Measurements from ENCODE around the gene SESN3. TPM values are rescaled to one million over a fixed set of nuclear protein-coding genes. Genes with fewer than 3 reads are reported as not detected.
"Not testable (repeated sequence)": the region's sequence is repeated elsewhere in the genome, so short reads cannot be mapped to it uniquely, and the experiment has no call there.

Gene SESN3
- total RNA-seq, 2 experiments from 2014 or later, result 17.5 to 18.1 TPM

DNA sequence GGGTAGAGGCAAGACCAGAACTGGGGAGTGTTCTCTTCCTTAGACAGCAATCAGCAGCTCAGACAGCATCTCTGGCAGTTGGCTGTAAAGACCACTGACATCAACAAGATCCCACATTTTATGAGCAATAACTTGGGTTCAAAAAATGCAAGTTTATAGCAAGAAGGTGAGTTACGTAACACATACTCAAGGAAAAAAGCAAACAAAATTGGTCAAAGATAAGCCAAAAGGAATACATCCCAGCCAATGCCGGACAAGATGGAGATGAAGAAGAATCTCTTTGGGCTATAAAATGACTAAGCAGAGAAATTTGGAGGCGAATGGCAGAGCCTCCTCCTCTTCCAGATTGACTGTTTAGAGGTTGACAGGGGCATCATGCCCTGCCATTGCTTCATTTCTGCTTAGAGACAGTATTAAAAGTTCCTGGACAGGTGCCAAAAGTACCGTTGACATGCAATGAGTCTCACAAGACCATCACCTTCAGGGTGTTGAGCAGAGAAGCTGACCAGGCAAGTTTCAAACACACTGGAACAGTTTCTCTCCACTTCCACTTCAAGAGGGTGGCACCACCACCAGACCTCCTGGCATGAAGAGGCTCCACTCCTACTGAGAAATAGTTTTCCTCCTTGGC, 85.5 kb downstream of the SESN3 start:
- CTCF ChIA-PET, result interaction anchor here (0.6 to 7.5 kb wide), 4 partner anchors 55 to 991 kb away, joined by 4 to 80 read pairs (median 6); partner anchors contain the start of genes ENDOD1 and SRSF8
- no peaks in the 10 kb centered on the region for H3K36me3 Mint-ChIP-seq (ENCODE audit: low read depth)
- H3K27ac Mint-ChIP-seq, result no peak overlapping the region
- intact Hi-C loops (cut with micrococcal nuclease), result loop anchor here (5.0 kb wide), 1 partner anchor 358 kb away; no protein-coding TSS in a partner anchor
- DNase-seq, result no peak
- H3K27me3 Mint-ChIP-seq (ENCODE audit: low read depth), result peaks cover 32% of the 10 kb centered on the region
- H3K9me3 Mint-ChIP-seq, result no peaks in the 10 kb centered on the region
- peaks cover 11% of the 10 kb centered on the region for H3K4me1 Mint-ChIP-seq (ENCODE audit: low read depth)
- no peak overlapping the region for H3K4me3 Mint-ChIP-seq

DNA sequence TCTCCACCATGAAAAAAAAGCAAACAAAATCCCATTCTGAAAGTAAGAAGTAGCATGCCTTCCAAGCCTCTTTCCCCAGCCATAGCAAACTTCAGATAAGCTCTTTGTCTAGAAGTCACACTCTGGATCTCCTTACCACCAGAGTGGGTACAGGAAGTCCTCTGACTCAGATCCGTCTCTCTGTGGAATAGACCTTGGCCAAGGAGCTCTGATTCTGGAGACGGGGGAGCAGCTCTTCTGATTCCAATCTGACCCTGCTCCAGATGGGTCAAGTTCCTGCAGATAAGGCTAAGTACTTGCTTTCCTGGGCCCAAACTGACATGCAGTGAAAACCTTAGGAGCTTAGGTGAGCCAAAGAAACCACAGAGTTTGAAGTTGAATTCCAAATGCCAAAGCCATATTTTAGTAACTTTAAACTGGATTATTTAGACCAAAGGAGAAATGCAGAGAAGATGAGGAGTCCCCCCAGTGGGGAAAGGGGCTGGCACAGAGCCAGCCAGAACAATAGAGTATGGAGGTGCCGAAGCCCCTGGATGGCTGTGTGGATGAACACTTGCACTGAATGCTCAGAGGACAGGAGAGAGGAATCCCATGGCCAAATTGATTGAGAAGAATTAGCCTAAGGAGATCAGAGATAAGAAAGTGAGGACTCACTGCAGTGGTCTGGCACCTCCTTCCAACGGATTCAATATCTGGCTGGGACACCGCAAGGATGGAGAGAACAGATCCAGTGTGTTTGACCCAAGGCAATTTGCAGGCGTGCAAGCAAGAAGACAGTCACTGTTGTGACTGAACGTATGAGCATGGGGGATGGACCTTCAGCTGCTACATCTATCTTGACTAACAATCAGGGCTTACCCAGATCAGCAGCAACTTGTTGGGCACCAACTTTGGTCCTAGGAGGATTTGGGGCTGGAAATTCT, 86.4 kb downstream of the SESN3 start:
- no peak for DNase-seq
- Mint-ChIP-seq H3K9me3 (no peaks in the 10 kb centered on the region), H3K4me3 (no peak overlapping the region), H3K36me3 (ENCODE audit: low read depth) (no peaks in the 10 kb centered on the region), H3K27me3 (ENCODE audit: low read depth) (peaks cover 33% of the 10 kb centered on the region), H3K27ac (no peak overlapping the region), H3K4me1 (ENCODE audit: low read depth) (peaks cover 8% of the 10 kb centered on the region)
- CTCF ChIA-PET, result interaction anchor here (1.4 to 2.2 kb wide), 2 partner anchors 54 to 75 kb away, joined by 4 to 5 read pairs; partner anchors contain the start of gene ENDOD1
- intact Hi-C loops (cut with micrococcal nuclease), result loop anchor here (5.0 kb wide), 1 partner anchor 357 kb away; no protein-coding TSS in a partner anchor

DNA sequence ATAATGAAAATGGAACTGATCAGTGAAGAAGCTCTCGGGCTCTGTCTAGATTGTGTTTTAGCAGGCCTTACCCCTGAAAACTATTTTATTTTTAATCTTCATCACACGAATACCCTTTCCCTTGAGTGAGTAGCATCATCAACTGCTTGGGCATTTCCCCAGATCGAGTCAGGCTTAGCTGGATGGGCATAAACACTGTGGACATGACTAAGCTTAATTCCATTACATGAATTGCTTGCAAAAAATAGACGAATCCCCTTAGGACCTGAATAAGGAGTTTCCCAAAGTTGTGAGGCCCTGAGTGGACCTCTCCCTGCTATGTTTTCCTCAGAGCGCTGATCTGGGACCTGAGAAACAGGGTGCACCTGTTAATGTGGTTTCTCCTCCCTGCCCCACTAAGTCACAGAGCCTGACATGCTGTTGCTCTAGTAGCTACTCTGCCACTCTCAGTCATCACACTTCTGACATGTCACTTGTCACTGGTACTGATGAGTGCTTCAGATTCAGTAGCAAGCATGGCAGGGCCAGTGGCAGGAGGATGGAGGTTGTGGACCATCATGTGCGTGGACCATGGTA, 87.8 kb downstream of the SESN3 start:
- Mint-ChIP-seq H3K4me1 (ENCODE audit: low read depth) (peaks cover 6% of the 10 kb centered on the region), H3K36me3 (ENCODE audit: low read depth) (no peaks in the 10 kb centered on the region), H3K4me3 (no peak overlapping the region), H3K27me3 (ENCODE audit: low read depth) (peaks cover 32% of the 10 kb centered on the region), H3K9me3 (no peaks in the 10 kb centered on the region), H3K27ac (no peak overlapping the region)
- intact Hi-C loops (cut with micrococcal nuclease), result no loop called here
- DNase-seq, result no peak
- CTCF ChIA-PET, result interaction anchor here (0.6 to 2.2 kb wide), 3 partner anchors 53 to 1201 kb away, joined by 3 to 5 read pairs (median 5); partner anchors contain the start of gene ENDOD1

DNA sequence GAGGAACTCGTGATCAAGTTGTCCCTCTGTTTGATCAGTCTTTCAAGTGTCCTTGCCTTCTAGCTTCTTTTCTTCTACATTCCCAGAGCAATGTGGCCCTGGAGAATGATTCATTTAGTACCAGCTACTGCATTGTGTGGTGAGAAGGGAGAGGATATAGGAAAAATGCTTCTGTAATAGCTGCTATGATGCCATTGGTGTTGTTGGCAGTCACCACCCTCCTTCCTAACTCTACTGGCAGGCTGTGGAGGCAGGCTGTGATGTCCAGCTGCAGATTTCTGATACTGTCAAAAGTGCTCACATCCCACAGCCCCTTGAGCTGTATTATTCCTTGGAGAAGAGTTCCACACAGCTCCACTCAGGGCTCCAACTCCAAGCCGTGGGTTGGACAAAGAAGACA, 88.6 kb downstream of the SESN3 start:
- intact Hi-C loops (cut with micrococcal nuclease), result no loop called here
- H3K27ac Mint-ChIP-seq, result no peak overlapping the region
- no peak for DNase-seq
- CTCF ChIA-PET, result interaction anchor here (1.4 kb wide), 1 partner anchor 72 kb away, joined by 3 read pairs; no protein-coding TSS in a partner anchor
- H3K9me3 Mint-ChIP-seq, result no peaks in the 10 kb centered on the region
- H3K36me3 Mint-ChIP-seq (ENCODE audit: low read depth), result no peaks in the 10 kb centered on the region
- peaks cover 32% of the 10 kb centered on the region for H3K27me3 Mint-ChIP-seq (ENCODE audit: low read depth)
- peaks cover 4% of the 10 kb centered on the region for H3K4me1 Mint-ChIP-seq (ENCODE audit: low read depth)
- no peak overlapping the region for H3K4me3 Mint-ChIP-seq

DNA sequence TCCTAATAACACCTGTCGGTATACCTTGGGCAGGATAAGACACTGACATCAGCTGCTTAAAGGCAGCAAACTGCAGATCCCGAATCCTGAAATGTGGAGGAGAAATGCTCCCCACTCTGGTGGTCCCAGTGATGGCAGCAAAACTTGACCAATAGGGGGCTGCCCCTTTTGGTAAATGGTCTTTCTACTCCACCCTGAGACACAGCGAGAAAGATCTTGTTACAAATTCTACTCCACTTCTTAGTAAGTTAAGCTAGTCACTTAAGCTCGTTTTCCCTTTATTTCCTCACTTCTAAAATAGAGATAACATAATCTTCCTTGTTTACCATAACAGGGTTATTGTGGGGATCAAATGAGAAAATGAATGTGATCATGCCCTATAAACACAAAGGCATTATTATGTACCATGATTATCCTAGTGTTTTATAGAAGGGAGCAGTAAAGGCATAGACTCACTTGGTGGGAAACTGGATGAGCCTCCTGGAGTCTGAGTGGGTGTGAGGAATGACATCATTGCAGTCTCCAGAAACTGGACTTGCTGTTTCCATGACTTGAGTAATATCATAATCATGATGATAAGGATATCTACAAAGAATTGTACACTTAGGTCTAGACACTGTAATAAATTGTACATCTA, 90.5 kb downstream of the SESN3 start:
- no peak for DNase-seq
- CTCF ChIA-PET, result interaction anchor here (1.9 to 6.3 kb wide), 4 partner anchors 10 to 69 kb away, joined by 8 to 42 read pairs (median 10); no protein-coding TSS in a partner anchor
- Mint-ChIP-seq H3K27me3 (ENCODE audit: low read depth) (peaks cover 27% of the 10 kb centered on the region), H3K27ac (no peak overlapping the region), H3K36me3 (ENCODE audit: low read depth) (no peaks in the 10 kb centered on the region), H3K4me3 (no peak overlapping the region), H3K4me1 (ENCODE audit: low read depth) (peaks cover 7% of the 10 kb centered on the region), H3K9me3 (no peaks in the 10 kb centered on the region)
- intact Hi-C loops (cut with micrococcal nuclease), result no loop called here

DNA sequence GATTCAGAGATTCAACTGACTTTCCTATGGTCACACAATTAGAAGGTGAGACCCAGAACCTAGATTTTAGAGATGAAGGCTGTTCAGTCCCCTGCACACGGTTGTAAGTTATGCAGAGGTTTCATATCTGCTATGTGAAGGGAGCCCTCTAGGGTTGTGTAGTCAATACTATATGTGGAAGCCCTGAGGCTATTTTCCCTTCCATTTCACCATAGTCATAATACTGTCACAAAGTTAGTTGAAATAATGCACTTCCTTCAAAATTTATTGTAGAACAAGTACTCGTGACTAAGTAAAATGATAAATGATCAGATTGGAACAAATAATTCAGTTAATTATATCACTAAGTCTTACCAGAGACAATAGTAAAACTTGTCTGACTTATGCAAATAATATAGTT, 92.6 kb downstream of the SESN3 start:
- Mint-ChIP-seq H3K36me3 (ENCODE audit: low read depth) (no peaks in the 10 kb centered on the region), H3K27ac (no peak overlapping the region), H3K4me3 (no peak overlapping the region), H3K4me1 (ENCODE audit: low read depth) (peaks cover 7% of the 10 kb centered on the region), H3K27me3 (ENCODE audit: low read depth) (peaks cover 9% of the 10 kb centered on the region), H3K9me3 (no peaks in the 10 kb centered on the region)
- DNase-seq, result no peak
- intact Hi-C loops (cut with micrococcal nuclease), result loop anchor here (1.0 to 10.0 kb wide), 4 partner anchors 69 to 1244 kb away; partner anchors contain the start of genes CWC15 and KDM4D
- CTCF ChIA-PET, result interaction anchor here (1.2 to 6.3 kb wide), 8 partner anchors 8 to 71 kb away, joined by 3 to 42 read pairs (median 6); no protein-coding TSS in a partner anchor

DNA sequence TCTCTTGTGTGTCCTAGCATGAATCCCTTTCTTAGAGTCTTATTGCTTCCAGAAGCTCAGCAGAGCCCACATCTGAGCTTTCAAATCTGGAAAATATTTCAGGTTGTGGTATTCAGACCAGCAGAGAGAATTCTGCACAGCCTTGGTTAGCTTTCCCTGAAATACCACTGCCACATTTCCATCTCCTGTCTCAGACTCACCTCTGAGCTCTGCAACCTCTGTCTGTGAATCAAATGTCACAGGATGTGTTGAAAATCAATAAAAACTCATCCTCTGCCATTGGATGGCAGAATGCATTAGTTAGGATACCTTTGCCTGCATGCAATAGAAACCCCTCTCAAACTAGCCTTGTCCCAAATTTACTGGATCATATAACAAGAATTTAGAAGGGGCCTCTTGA, 93.7 kb downstream of the SESN3 start:
- H3K27ac Mint-ChIP-seq, result no peak overlapping the region
- H3K4me3 Mint-ChIP-seq, result no peak overlapping the region
- DNase-seq, result no peak
- intact Hi-C loops (cut with micrococcal nuclease), result loop anchor here (10.0 kb wide), 1 partner anchor 1242 kb away; no protein-coding TSS in a partner anchor
- CTCF ChIA-PET, result interaction anchor here (0.9 to 6.3 kb wide), 11 partner anchors 9 to 70 kb away, joined by 3 to 42 read pairs (median 4); no protein-coding TSS in a partner anchor
- peaks cover 7% of the 10 kb centered on the region for H3K4me1 Mint-ChIP-seq (ENCODE audit: low read depth)
- peaks cover 3% of the 10 kb centered on the region for H3K27me3 Mint-ChIP-seq (ENCODE audit: low read depth)
- no peaks in the 10 kb centered on the region for H3K9me3 Mint-ChIP-seq
- H3K36me3 Mint-ChIP-seq (ENCODE audit: low read depth), result no peaks in the 10 kb centered on the region

DNA sequence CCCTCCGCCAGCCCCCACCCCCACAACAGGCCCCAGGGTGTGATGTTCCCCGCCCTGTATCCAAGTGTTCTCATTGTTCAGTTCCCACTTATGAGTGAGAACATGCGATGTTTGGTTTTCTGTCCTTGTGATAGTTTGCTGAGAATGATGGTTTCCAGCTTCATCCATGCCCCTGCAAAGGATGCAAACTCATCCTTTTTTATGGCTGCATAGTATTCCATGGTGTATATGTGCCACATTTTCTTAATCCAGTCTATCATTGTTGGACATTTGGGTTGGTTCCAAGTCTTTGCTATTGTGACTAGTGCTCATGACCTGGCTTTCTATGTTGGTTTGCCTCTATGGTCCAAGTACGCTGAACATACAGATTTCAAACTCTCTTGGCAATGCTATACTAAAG, 94.3 kb downstream of the SESN3 start:
- DNase-seq; H3K27me3 Mint-ChIP-seq (ENCODE audit: low read depth); H3K27ac Mint-ChIP-seq; H3K4me3 Mint-ChIP-seq; H3K36me3 Mint-ChIP-seq (ENCODE audit: low read depth); H3K4me1 Mint-ChIP-seq (ENCODE audit: low read depth); H3K9me3 Mint-ChIP-seq: not testable (repeated sequence)
- intact Hi-C loops (cut with micrococcal nuclease), result loop anchor here (10.0 kb wide), 1 partner anchor 1242 kb away; no protein-coding TSS in a partner anchor
- CTCF ChIA-PET, result interaction anchor here (0.6 to 6.3 kb wide), 8 partner anchors 10 to 69 kb away, joined by 3 to 42 read pairs (median 4); no protein-coding TSS in a partner anchor

DNA sequence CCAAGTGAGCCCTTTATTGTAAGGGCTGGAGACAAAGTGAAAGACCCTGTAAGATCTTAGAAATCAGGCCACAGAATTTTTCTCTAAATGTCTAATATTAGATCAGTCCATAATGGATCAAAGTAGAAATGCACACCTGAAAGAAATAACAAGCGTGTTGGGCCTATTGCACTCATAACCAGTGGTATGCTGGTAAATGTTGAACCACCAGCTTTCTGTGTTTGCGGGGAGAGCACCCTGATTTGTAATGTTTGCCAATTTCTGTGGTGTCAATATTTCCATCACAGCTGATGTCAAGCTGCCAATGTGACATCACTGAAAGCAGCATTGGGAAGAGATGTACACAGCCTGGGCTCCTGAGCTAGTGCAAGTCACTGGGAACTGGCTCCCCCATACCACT, 95.1 kb downstream of the SESN3 start:
- no peak for DNase-seq
- H3K27ac Mint-ChIP-seq, result no peak overlapping the region
- peaks cover 7% of the 10 kb centered on the region for H3K4me1 Mint-ChIP-seq (ENCODE audit: low read depth)
- intact Hi-C loops (cut with micrococcal nuclease), result loop anchor here (10.0 kb wide), 1 partner anchor 1241 kb away; no protein-coding TSS in a partner anchor
- H3K9me3 Mint-ChIP-seq, result no peaks in the 10 kb centered on the region
- peaks cover 2% of the 10 kb centered on the region for H3K36me3 Mint-ChIP-seq (ENCODE audit: low read depth)
- CTCF ChIA-PET, result interaction anchor here (6.3 kb wide), 1 partner anchor 65 kb away, joined by 42 read pairs; no protein-coding TSS in a partner anchor
- H3K27me3 Mint-ChIP-seq (ENCODE audit: low read depth), result peaks cover 2% of the 10 kb centered on the region
- H3K4me3 Mint-ChIP-seq, result no peak overlapping the region

DNA sequence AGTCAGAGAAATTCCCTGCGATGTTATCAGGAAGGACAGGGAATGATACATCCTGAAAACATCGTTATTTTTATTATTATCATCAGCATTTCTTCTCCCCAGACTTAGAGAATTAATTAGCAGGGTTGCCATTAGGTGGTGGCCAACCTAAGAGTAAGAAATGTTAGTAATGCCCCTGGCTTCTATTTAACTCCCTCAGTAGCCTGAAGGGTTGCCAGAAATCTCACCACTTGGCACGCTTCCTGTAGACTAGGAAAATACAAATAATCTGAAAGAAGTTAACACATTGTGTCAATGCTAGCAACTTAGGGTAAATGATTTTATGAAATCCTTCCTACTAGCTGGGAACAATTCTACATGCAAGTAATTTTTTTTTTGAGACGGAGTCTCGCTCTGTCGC, 95.8 kb downstream of the SESN3 start:
- H3K36me3 Mint-ChIP-seq (ENCODE audit: low read depth), result peaks cover 2% of the 10 kb centered on the region
- intact Hi-C loops (cut with micrococcal nuclease), result loop anchor here (10.0 kb wide), 1 partner anchor 1240 kb away; no protein-coding TSS in a partner anchor
- no peak overlapping the region for H3K27ac Mint-ChIP-seq
- no peak for DNase-seq
- H3K9me3 Mint-ChIP-seq, result no peaks in the 10 kb centered on the region
- no peak overlapping the region for H3K4me3 Mint-ChIP-seq
- peaks cover 7% of the 10 kb centered on the region for H3K4me1 Mint-ChIP-seq (ENCODE audit: low read depth)
- H3K27me3 Mint-ChIP-seq (ENCODE audit: low read depth), result peaks cover under 1% of the 10 kb centered on the region
- CTCF ChIA-PET, result interaction anchor here (6.3 kb wide), 1 partner anchor 64 kb away, joined by 42 read pairs; no protein-coding TSS in a partner anchor

DNA sequence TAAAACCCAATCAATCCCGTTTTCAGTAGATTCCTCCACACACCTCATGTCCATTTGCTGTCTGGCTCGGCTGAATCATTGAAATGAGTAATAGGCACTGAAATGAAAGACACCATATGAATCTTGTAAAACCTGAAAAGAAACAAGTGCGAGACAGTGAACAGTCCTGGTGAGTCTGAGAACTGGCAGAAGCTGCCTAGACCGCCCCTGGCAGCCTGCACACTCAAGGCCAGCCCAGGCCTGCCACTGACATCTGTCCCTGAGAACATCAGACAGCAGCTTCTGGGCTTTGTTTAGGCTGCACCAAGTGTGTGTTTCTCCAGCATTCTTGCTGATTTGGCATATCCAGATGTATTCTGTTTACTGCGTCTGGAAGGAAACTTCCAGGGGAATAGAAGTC, 96.5 kb downstream of the SESN3 start:
- H3K4me3 Mint-ChIP-seq, result no peak overlapping the region
- no peak overlapping the region for H3K27ac Mint-ChIP-seq
- peaks cover 7% of the 10 kb centered on the region for H3K4me1 Mint-ChIP-seq (ENCODE audit: low read depth)
- DNase-seq, result no peak
- CTCF ChIA-PET, result no interaction called here
- intact Hi-C loops (cut with micrococcal nuclease), result loop anchor here (10.0 kb wide), 1 partner anchor 1240 kb away; no protein-coding TSS in a partner anchor
- peaks cover 6% of the 10 kb centered on the region for H3K36me3 Mint-ChIP-seq (ENCODE audit: low read depth)
- H3K27me3 Mint-ChIP-seq (ENCODE audit: low read depth), result no peaks in the 10 kb centered on the region
- H3K9me3 Mint-ChIP-seq, result no peaks in the 10 kb centered on the region

Data from activated naive CD4-positive, alpha-beta T cell treated with anti-CD3 and anti-CD28 coated beads for 36 hours (primary cell).